Body of pancreas (tissue), 4 donors: ENCODE data around the gene FSTL5.

Experiments
- CTCF ChIP-seq, 7 experiments: fragments of 450-650 bp in 4 of 7; fragments of 200-600 bp in 3 of 7; sonication (generic) in 3 of 7; IDR thresholded peaks; one replicate each; pipeline ENCODE4 v1.5.1; 2016 to 2019; ENCODE audit warnings: antibody characterized with exemption in 7 of 7
- POLR2A ChIP-seq, 3 donors: fragments of 450-650 bp; IDR thresholded peaks; one replicate each; pipeline ENCODE4 v1.6.1; 2016; ENCODE audit warnings: antibody characterized with exemption in 3 of 3, mild to moderate bottlenecking in 2 of 3

DNA sequence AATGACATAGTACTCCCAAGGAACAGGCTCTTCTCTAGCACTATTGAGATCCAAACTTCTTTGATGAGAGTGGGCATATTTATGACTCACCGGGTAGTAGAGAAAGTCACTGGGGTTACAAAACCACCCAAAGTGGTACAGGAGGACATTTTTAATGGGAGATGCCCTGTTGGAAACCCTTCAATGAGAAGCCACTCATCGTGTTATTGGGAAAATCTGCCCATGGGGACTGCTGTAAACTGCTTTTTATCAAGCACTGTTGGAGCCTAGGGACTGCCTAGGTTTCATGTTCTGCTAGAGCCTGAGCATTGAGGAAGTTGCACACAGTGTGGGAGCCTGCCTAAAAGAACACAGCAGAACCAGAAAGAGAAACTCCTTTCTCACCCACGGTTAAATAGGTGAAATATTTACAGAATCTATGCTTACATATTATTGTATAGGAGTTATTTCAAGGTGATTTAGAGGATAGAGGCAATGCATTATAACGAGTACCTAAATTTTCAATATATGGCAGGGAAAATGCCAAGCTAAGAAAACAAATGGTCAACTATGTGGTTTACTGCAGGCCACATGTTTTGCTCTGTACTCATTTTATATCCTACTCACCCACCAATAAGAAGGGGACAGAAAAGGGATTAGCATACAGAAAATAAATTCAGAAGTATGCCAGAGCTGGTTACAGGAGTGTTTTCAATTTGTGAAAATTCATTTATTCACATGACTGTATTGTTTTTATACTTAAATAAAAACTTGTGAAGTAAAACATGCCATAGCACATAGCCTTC is 559.1 kb downstream of the FSTL5 start:
- no peak for TF ChIP-seq POLR2A (IDR thresholded peaks at IDR 0.05)
- no peak for TF ChIP-seq CTCF (IDR thresholded peaks at IDR 0.05)
